Transverse colon (tissue), 3 donors: ENCODE data around the gene ZFHX2.

Source experiments
- CTCF ChIP-seq, 5 experiments: fragments of 200-600 bp in 3 of 5; fragments of 450-650 bp in 2 of 5; sonication (generic) in 3 of 5; IDR thresholded peaks; 1 replicate in 2 of 5; 2 replicates in 3 of 5; pipeline ENCODE4 v1.5.1; 2016 to 2017; ENCODE audit warnings: antibody characterized with exemption in 5 of 5, inconsistent platforms in 3 of 5, mild to moderate bottlenecking in 2 of 5, moderate library complexity in 1 of 5
- POLR2A ChIP-seq: fragments of 450-650 bp; IDR thresholded peaks from one replicate; pipeline ENCODE4 v1.6.1; 2016; ENCODE audit warnings: antibody characterized with exemption, mild to moderate bottlenecking, moderate library complexity

- TF ChIP-seq CTCF (IDR thresholded peaks at IDR 0.05) (no peak), POLR2A (no peak)
Observed at GRCh38 chr14:23564876-23565275, 13.3 kb upstream of the ZFHX2 start.
